Thoracic aorta (tissue), 2 donors: Measurements from ENCODE around the gene ZNF319. TPM values are rescaled to one million over a fixed set of nuclear protein-coding genes. Genes with fewer than 3 reads are reported as not detected.

ENCODE experiments used
- ATAC-seq: fragments of 150-250 bp; one replicate; pipeline ENCODE4 v1.8.0; 2017; ENCODE audit warnings: low read depth; ENCODE audit not compliant: insufficient number of reproducible peaks, low FRiP score
- DNase-seq: peaks from one replicate; pipeline ENCODE4 v3.0.0-alpha.2; 2020; ENCODE audit warnings: low spot score
- H3K27ac ChIP-seq, 2 donors: fragments of 200-600 bp; sonication (generic); 1 replicate in 1 of 2; 2 replicates in 1 of 2; pipeline ENCODE4 v1.5.1; 2016; ENCODE audit warnings: mild to moderate bottlenecking in 2 of 2, moderate library complexity in 2 of 2
- H3K27me3 ChIP-seq: fragments of 200-600 bp; sonication (generic); replicated peaks from 2 replicates; pipeline ENCODE4 v1.6.0; 2016; ENCODE audit warnings: mild to moderate bottlenecking; ENCODE audit not compliant: insufficient read depth
- H3K36me3 ChIP-seq: fragments of 200-600 bp; sonication (generic); one replicate; pipeline ENCODE4 v1.5.1; 2016
- H3K4me1 ChIP-seq, 2 donors: fragments of 200-600 bp; sonication (generic); 1 replicate in 1 of 2; 2 replicates in 1 of 2; pipeline versions ENCODE4 v1.5.1 to v1.6.0; 2016; ENCODE audit warnings: low read depth in 2 of 2, mild to moderate bottlenecking in 1 of 2; ENCODE audit not compliant: control insufficient read depth in 1 of 2
- H3K4me3 ChIP-seq: fragments of 200-600 bp; sonication (generic); 2 replicates; pipeline ENCODE4 v1.5.1; 2016; ENCODE audit warnings: mild to moderate bottlenecking
- H3K9me3 ChIP-seq: fragments of 200-600 bp; sonication (generic); 2 replicates; pipeline ENCODE4 v1.5.1; 2016
- CTCF ChIP-seq: fragments of 200-600 bp; sonication (generic); IDR thresholded peaks from one replicate; pipeline ENCODE4 v1.5.1; 2019; ENCODE audit warnings: antibody characterized with exemption
- total RNA-seq, 2 donors: library from RNA; depleted of rRNA; stranded (reverse); fragments of >200 nt; gene quantifications; one replicate each; pipeline versions ENCODE4 v1.1.0 to v1.2.3, GENCODE V29; 2016

Gene ZNF319
- 10 to 100 TPM in 1 of 2 donors, 1 to 10 TPM in 1; 6.0 to 13.8 TPM for total RNA-seq

- Histone ChIP-seq H3K4me1 (peaks cover 18 to 31% of the 10 kb centered on the region in 2 donors), H3K9me3 (no peaks in the 10 kb centered on the region), H3K27ac (peak within 1 kb of the TSS; percentile 83 to 91), H3K4me3 (peak within 1 kb of the TSS; percentile 84), H3K27me3 (no peaks in the 10 kb centered on the region), H3K36me3 (peaks cover 22% of the 10 kb centered on the region)
- no peak for DNase-seq
- TF ChIP-seq CTCF, result no peak
- peak; percentile 7 for ATAC-seq
Observed at GRCh38 chr16:57999971-58000705, at the start of gene ZNF319. Gene ZNF319 (minus strand): TSS chr16:58000672. CDS start chr16:57998265, 2,407 bp downstream.

GRCh38 chr16:58049232-58050185 lies 49.0 kb upstream of the ZNF319 start:
- no peak overlapping the region for H3K27ac ChIP-seq
- no peak for TF ChIP-seq CTCF
- ATAC-seq (no peak), DNase-seq (no peak)
- H3K36me3 ChIP-seq, result no peaks in the 10 kb centered on the region
- H3K4me1 ChIP-seq, result no peaks in the 10 kb centered on the region
- no peaks in the 10 kb centered on the region for H3K27me3 ChIP-seq
- H3K9me3 ChIP-seq, result no peaks in the 10 kb centered on the region
- no peak overlapping the region for H3K4me3 ChIP-seq

GRCh38 chr16:58048494-58049231 lies 48.2 kb upstream of the ZNF319 start:
- Histone ChIP-seq H3K27me3 (no peaks in the 10 kb centered on the region), H3K4me3 (no peak overlapping the region), H3K4me1 (no peaks in the 10 kb centered on the region), H3K36me3 (no peaks in the 10 kb centered on the region), H3K9me3 (no peaks in the 10 kb centered on the region), H3K27ac (no peak overlapping the region)
- ATAC-seq (no peak), DNase-seq (no peak)
- TF ChIP-seq CTCF, result no peak

- ATAC-seq (no peak), DNase-seq (no peak)
- no peaks in the 10 kb centered on the region for H3K27me3 ChIP-seq
- no peak overlapping the region for H3K27ac ChIP-seq
- no peak overlapping the region for H3K4me3 ChIP-seq
- H3K4me1 ChIP-seq, result no peaks in the 10 kb centered on the region
- no peaks in the 10 kb centered on the region for H3K36me3 ChIP-seq
- no peak for TF ChIP-seq CTCF
- no peaks in the 10 kb centered on the region for H3K9me3 ChIP-seq
Observed at GRCh38 chr16:58047557-58048348, 47.3 kb upstream of the ZNF319 start.
